ENCODE results near the gene PRR5L.

DNA sequence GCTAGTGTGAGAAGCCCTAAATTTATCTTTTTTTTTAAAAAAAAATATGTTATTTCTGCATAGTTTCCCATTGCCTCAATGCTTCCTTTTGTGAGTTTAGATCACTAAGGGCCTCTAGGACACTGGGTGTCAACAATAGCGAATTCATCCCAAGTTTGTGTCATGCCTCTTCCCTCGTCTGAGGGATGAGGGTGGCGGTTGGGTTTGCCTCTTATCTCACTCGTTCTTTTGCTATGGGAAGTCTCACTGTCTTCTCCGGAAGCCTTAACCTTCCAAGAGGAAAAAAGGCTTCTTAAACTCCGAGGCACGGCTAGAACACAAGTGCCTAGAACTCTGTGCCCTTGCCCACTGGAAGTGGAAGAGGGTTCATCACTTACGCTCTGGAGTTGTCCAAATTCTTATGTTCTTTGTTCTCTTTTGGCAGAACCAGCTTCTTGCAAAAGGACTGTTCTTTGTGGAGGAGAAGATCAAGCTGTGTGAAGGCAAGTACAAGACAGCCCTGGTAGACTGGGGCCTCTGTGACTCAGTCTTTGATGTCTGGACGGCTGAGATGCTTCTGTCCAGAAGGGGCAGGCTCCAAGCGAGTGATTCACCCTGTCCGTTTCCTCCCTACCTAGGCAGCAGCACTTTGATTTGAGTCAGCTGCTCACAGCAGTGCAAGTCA, 135.5 kb downstream of the PRR5L start:
- TF ChIP-seq YY1 (IDR thresholded peaks at IDR 0.05; ENCODE audit: insufficient read depth, insufficient read length) (no peak), SUZ12 (IDR thresholded peaks at IDR 0.05; ENCODE audit: extremely low read depth, insufficient read depth, insufficient read length) (no peak), ZNF274 (IDR thresholded peaks at IDR 0.05; ENCODE audit: low read depth, low read length) (no peak)

Measured in NT2/D1 (cell line).